Pons (tissue), 1 donor: ENCODE measurements around the gene YPEL4.

ENCODE experiments used
- DNase-seq: peaks from one replicate; pipeline ENCODE4 v3.0.0-alpha.2; 2016; ENCODE audit warnings: low spot score

Gene YPEL4

DNA sequence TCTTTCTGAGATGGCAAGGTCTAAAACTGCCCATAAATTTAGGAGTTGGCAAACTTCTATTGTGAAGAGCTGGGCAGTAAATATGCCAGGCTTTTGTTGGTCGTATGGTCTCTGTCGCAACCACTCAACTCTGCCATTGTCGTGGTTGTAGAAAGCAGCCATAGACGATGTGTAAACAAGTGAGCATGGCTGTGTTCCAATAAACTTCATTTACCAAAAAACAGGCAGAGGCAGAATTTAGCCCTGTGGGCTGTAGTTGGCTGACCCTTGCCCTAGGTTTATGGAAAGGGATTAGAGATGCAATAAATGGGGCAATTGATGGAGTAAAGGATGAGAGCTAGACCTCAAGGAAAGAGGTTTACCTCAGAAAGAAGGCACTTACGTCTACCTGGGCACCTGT lies 17.6 kb downstream of the YPEL4 start:
- no peak for DNase-seq

DNA sequence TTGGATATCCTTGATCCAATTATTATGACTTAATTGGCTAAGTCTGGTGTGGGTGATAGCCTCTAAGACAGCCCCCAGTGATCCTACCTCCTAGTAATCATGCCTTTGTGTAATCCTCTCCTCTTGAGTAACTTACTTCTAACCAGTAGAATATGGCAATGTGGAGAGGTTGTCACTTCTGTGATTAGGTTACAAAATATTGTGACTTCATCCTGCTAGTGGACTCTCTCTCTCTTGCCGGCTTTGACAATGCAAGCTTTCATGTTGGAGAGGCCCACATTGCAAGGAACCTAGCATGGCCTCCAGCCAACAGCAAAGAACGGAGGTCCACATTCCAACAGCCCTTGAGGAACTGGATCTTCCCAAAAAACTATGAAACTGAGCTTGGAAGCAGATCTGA lies 19.5 kb downstream of the YPEL4 start:
- DNase-seq = no peak

GRCh38 chr11:57626895-57627294 lies 22.8 kb downstream of the YPEL4 start:
- DNase-seq = no peak

- DNase-seq = no peak
These were observed 24.8 kb downstream of the YPEL4 start for GRCh38 chr11:57624864-57625263.

DNA sequence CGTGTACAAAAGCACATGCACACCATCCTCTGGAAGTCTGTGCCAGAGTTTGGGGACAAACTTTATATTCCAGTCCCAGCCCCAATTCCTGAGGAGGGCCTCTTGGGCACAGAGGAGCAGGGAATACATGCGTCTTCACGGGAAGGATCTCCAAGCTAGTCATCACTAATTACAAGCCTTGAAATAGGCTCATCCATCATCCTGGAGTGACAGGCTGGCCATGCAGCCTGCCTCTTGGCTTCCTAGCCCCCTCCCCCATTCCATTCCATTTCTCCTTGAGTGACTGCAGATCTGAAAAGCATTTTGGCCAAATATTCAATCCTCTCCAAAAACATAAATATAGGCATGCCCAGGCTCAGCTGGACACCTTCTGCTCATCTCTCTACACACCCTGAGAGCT lies 27.4 kb downstream of the YPEL4 start:
- DNase-seq = no peak

DNA sequence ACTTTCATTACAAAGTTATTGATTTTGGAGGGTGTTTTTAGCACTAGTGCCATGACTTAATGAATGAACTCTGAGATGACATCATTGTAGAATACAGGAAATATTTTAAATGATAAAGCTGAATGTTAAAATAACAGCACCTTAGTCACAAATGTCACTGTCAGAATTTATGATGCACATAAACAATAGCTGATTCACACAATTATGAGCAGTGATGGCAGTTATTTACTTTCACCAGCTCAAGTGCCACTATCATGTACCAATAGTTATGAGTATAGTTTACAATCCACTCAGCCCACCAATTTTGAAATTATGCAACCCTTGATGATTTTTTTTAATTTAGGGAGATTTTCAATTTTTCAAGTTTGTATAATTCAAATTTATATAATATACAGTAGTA lies 29.2 kb downstream of the YPEL4 start:
- DNase-seq = no peak

- DNase-seq = no peak
These were observed 30.4 kb downstream of the YPEL4 start for GRCh38 chr11:57619331-57619730.

DNA sequence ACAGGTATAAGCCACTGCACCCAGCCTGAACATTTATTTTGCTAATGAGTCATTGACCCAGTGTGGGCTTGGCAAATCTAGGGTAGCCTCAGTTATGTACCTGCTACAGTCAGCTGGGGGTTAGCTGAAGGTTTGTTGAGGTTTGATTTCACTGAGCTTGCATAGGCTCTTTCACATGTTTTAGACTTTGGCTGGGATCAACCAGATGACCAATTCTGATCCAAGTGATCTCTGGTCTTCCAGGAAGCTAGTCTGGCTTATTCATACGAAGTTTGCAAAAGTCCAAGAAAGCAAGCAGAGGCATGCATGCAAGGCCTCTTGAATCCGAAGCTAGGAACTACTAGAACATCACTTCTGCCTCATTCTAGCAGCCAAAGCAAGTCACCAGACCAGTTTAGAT lies 31.3 kb downstream of the YPEL4 start:
- DNase-seq = no peak

- DNase-seq = no peak
These were observed 33.1 kb downstream of the YPEL4 start for GRCh38 chr11:57616595-57616994.

DNA sequence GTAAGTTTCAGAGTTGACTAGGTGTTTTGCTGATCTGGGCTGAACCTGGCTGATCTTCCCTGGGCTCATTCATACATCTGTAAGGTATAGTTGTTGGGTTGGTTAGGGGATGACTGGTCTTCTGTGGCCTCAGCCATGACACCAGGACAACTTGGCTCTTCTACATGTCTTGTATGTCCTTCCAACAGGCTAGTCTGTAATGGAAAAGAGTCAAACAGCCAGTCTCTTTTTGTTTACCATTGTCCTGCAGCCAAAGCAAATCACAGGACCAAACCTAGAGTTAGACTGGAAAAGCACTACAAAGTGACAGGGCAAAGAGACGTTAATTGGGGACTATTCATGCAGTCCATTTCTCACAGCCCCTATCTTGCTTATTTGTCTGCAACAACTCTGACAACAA lies 34.4 kb downstream of the YPEL4 start:
- DNase-seq = no peak

DNA sequence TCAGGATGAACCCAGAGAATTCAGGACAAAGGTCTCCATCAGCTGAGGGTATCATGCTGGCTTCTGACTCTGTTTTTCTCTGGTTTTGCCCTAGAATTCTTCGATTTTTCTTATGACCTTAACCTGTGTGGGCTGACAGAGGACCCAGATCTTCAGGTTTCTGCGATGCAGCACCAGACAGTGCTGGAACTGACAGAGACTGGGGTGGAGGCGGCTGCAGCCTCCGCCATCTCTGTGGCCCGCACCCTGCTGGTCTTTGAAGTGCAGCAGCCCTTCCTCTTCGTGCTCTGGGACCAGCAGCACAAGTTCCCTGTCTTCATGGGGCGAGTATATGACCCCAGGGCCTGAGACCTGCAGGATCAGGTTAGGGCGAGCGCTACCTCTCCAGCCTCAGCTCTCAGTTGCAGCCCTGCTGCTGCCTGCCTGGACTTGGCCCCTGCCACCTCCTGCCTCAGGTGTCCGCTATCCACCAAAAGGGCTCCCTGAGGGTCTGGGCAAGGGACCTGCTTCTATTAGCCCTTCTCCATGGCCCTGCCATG lies 35.4 kb downstream of the YPEL4 start:
- no peak for DNase-seq

GRCh38 chr11:57610170-57610569 lies 39.5 kb downstream of the YPEL4 start:
- DNase-seq = no peak

DNA sequence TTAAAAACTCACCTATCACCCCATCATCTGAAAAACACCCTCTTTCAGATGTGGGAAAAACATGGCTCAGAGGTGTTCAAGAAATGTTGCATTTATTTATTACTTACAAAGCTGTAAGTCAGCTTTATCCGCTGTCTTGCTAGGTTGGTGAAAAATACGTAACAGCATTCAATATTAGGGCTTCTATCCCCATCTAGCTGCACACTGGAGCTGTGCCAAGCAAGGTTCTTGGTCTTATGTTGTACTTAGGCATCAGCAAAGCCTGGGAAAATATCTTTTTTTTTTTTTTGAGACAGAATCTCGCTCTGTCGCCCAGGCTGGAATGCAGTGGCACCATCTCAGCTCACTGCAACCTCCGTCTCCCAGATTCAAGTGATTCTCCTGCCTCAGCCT lies 44.7 kb downstream of the YPEL4 start:
- no peak for DNase-seq

DNA sequence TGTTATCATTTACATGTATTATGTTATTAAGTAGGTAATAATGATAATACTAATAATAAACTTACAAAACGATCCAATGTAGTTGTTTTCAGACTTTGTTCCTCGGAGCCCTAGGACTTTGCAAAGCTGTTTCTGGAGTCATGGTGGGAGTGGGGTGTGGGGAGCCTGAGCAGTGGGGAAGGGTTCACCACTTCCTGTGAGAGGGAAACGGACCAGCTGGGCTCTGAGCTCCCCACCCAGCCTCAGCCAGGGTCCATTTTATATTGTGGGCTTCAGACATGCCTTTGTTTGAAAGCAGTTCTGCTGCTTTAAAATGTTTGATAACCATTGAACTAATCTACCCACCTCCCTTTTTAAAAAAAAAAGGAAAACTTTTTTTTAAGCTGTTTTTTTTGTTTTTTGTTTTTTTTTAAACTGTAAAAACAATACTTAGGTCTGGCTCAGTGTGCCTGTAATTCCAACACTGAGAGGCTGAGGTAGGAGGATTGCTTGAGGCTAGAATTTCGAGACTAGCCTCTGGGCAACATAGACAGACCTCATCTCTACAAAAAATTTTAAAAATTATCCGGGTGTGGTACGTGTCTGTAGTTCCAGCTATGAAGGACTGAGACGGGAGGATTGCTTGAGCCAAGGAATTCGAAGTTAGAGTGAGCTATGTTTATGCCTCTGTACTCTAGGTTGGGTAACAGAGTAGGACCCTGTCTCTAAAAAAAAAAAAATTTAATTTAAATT lies 45.2 kb downstream of the YPEL4 start:
- DNase-seq = no peak

GRCh38 chr11:57601297-57601696 lies 48.4 kb downstream of the YPEL4 start:
- DNase-seq = no peak

DNA sequence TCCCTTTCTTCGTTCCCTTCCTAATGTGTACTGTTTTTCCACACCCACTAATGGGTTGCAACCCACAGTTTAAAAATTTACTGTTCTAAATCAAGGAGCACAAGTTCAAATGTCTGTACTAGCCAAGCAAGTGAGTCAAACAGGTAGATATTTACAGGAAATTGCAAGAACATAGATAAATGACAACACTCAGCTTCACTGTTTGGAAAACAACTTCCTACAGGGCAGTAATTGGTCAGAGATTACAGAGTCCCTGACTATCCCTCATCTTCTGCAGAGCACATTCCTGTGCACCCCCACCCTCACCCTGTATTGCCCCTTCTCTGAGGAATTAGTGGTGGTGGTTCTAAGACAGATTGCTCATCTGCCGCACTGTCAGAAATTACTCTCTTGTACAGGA lies 50.3 kb downstream of the YPEL4 start:
- DNase-seq = no peak

- DNase-seq = no peak
These were observed 50.9 kb downstream of the YPEL4 start for GRCh38 chr11:57598831-57599155.

DNA sequence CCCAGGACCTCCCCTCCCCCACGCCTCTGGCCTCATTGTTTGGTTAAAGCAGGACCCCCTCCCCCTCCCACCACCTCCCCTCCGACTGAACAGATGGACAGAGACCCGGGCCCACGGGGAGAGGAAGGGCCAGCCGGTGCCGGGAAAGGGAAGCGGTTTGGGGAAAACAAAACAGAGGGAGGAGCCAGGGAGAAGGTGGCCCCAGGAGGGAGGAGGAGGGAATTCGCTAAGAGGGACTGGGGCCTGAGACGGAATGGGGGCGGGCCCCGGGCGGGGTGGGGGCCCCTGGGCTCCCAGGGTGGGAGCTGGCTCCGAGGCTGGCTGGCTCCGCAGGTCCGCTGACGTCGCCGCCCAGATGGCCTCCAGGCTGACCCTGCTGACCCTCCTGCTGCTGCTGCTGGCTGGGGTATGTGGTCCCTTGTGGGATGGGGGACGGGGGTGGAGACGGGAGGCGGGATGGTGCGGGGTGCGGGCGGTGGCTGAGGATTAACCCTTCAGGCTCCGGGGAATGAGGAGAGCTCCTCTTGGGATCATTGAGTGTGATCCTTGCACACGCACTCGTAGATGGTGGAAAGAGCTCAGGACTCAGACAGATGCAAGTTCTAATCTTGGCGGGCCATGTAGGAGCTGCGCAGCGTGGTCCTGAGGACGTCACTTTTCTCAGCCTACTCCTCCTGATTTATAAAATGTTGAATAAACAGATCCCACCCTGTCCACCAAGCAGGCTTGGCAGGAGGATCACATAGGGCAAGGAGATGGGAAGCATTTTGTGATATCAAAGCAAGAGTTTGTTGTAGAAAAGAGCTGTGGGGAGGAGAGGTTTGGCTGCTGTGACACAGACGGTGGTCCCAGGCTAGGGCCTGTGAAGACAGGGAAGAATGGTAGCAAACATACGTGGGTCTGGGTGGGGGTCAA lies 51.5 kb downstream of the YPEL4 start:
- DNase-seq = peak; percentile 17

- DNase-seq = no peak
These were observed 52.2 kb downstream of the YPEL4 start, which contains the start of gene SERPING1 for GRCh38 chr11:57597461-57597915. TSS of gene SERPING1 (plus strand) at chr11:57597685. CDS start at chr11:57598271, 586 bp downstream.

GRCh38 chr11:57596266-57596885 lies 53.3 kb downstream of the YPEL4 start:
- DNase-seq = no peak
